Measurements from ENCODE around the gene ARHGEF3. TPM values are rescaled to one million over a fixed set of nuclear protein-coding genes. Genes with fewer than 3 reads are reported as not detected.

Gene ARHGEF3
- total and polyA plus RNA-seq, 9 donors = 23.5 to 48.2 (median 39.5) TPM

GRCh38 chr3:56772952-56773938 is 28.5 kb downstream of the ARHGEF3 start:
- H3K27ac ChIP-seq = no peak overlapping the region
- intact Hi-C loops (cut with DNase I) = no loop called here
- no peaks in the 10 kb centered on the region for H3K9me3 ChIP-seq
- WGBS, 3 donors = 87 to 89% (median 88%) methylated on average over 16 of the region's 16 CpGs
- peaks cover 12% of the 10 kb centered on the region for H3K4me1 ChIP-seq (ENCODE audit: insufficient read depth)
- TF ChIP-seq EP300 (IDR thresholded peaks at IDR 0.05) = no peak
- no peak for TF ChIP-seq POLR2A (IDR thresholded peaks at IDR 0.05)
- TF ChIP-seq CTCF (IDR thresholded peaks at IDR 0.05) = no peak
- no peak for DNase-seq
- H3K4me3 ChIP-seq = no peak overlapping the region
- no peaks in the 10 kb centered on the region for H3K27me3 ChIP-seq
- H3K36me3 ChIP-seq = no peaks in the 10 kb centered on the region

GRCh38 chr3:56771376-56771775 is 30.4 kb downstream of the ARHGEF3 start:
- intact Hi-C loops (cut with DNase I) = no loop called here
- Histone ChIP-seq H3K36me3 (no peaks in the 10 kb centered on the region), H3K4me1 (ENCODE audit: insufficient read depth) (peaks cover 12% of the 10 kb centered on the region), H3K4me3 (no peak overlapping the region), H3K27me3 (no peaks in the 10 kb centered on the region), H3K9me3 (no peaks in the 10 kb centered on the region), H3K27ac (no peak overlapping the region)
- DNase-seq = no peak
- TF ChIP-seq EP300 (IDR thresholded peaks at IDR 0.05) (no peak), CTCF (IDR thresholded peaks at IDR 0.05) (no peak), POLR2A (IDR thresholded peaks at IDR 0.05) (no peak)

GRCh38 chr3:56769116-56769707 is 32.5 kb downstream of the ARHGEF3 start:
- Histone ChIP-seq H3K4me3 (no peak overlapping the region), H3K27me3 (no peaks in the 10 kb centered on the region), H3K4me1 (ENCODE audit: insufficient read depth) (peaks cover 8% of the 10 kb centered on the region), H3K36me3 (no peaks in the 10 kb centered on the region), H3K9me3 (no peaks in the 10 kb centered on the region), H3K27ac (no peak overlapping the region)
- intact Hi-C loops (cut with DNase I) = no loop called here
- no peak for DNase-seq
- TF ChIP-seq POLR2A (IDR thresholded peaks at IDR 0.05) (no peak), CTCF (IDR thresholded peaks at IDR 0.05) (no peak), EP300 (IDR thresholded peaks at IDR 0.05) (no peak)
- 42 to 60% (median 51%) methylated on average over 7 of the region's 7 CpGs for whole genome bisulfite sequencing, 3 donors

- intact Hi-C loops (cut with DNase I) = no loop called here
- Histone ChIP-seq H3K27ac (no peak overlapping the region), H3K4me1 (ENCODE audit: insufficient read depth) (peaks cover 3% of the 10 kb centered on the region), H3K9me3 (no peaks in the 10 kb centered on the region), H3K4me3 (no peak overlapping the region), H3K27me3 (no peaks in the 10 kb centered on the region), H3K36me3 (no peaks in the 10 kb centered on the region)
- no peak for DNase-seq
- no peak for TF ChIP-seq POLR2A (IDR thresholded peaks at IDR 0.05)
- no peak for TF ChIP-seq EP300 (IDR thresholded peaks at IDR 0.05)
- no peak for TF ChIP-seq CTCF (IDR thresholded peaks at IDR 0.05)
- WGBS, 3 donors = 84 to 95% (median 89%) methylated on average over 6 of the region's 6 CpGs
These were observed 36.7 kb downstream of the ARHGEF3 start for GRCh38 chr3:56764904-56765547.

Measured in ovary (tissue), 9 donors.